HAP-1 (cell line): Measurements from ENCODE around the gene ANK2.

Experiments
- DNase-seq, 2 experiments: peaks; one replicate each; pipeline ENCODE4 v3.0.0-alpha.2; 2016 to 2020; ENCODE audit warnings: low spot score in 2 of 2
- H3K27me3 ChIP-seq: fragments of 250-450 bp; sonication (Bioruptor Pico); 2 replicates; pipeline ENCODE4 v1.5.1; 2020; ENCODE audit warnings: low read depth, mild to moderate bottlenecking, moderate library complexity
- H3K36me3 ChIP-seq: fragments of 250-450 bp; sonication (Bioruptor Pico); replicated peaks from 2 replicates; pipeline ENCODE4 v1.5.1; 2020; ENCODE audit warnings: mild to moderate bottlenecking
- H3K4me1 ChIP-seq: fragments of 250-450 bp; sonication (Bioruptor Pico); 2 replicates; pipeline ENCODE4 v1.5.1; 2020; ENCODE audit warnings: mild to moderate bottlenecking
- H3K4me3 ChIP-seq: fragments of 250-450 bp; sonication (Bioruptor Pico); 2 replicates; pipeline ENCODE4 v1.5.1; 2020; ENCODE audit warnings: mild to moderate bottlenecking, moderate library complexity
- H3K9me3 ChIP-seq: fragments of 250-450 bp; sonication (Bioruptor Pico); 2 replicates; pipeline ENCODE4 v1.5.1; 2020; ENCODE audit warnings: mild to moderate bottlenecking, moderate library complexity
- in situ Hi-C: fragments of 300-500 bp; cut with MboI; formaldehyde crosslinking; loops from 3 replicates; pipeline ENCODE4 v1.14.3; 2020; ENCODE audit warnings: low sequenced_read_pairs, inconsistent platforms, mixed read lengths

The ANK2 gene

GRCh38 chr4:113365377-113365776, 315.9 kb downstream of the ANK2 start:
- no peaks in the 10 kb centered on the region for H3K9me3 ChIP-seq
- no peak for DNase-seq
- H3K4me3 ChIP-seq, result no peak overlapping the region
- no peaks in the 10 kb centered on the region for H3K4me1 ChIP-seq
- no peaks in the 10 kb centered on the region for H3K27me3 ChIP-seq
- no peaks in the 10 kb centered on the region; the same call in 1 of the 2 replicates for H3K36me3 ChIP-seq
- in situ Hi-C loops, result no loop called here

- Histone ChIP-seq H3K36me3 (no peaks in the 10 kb centered on the region; the same call in 1 of the 2 replicates), H3K4me3 (no peak overlapping the region), H3K27me3 (no peaks in the 10 kb centered on the region), H3K9me3 (no peaks in the 10 kb centered on the region), H3K4me1 (no peaks in the 10 kb centered on the region)
- in situ Hi-C loops, result no loop called here
- DNase-seq, result no peak
Observed at GRCh38 chr4:113368056-113368455, 318.6 kb downstream of the ANK2 start.

- Histone ChIP-seq H3K27me3 (no peaks in the 10 kb centered on the region), H3K9me3 (no peaks in the 10 kb centered on the region), H3K4me1 (no peaks in the 10 kb centered on the region), H3K4me3 (no peak overlapping the region), H3K36me3 (no peaks in the 10 kb centered on the region; the same call in 1 of the 2 replicates)
- in situ Hi-C loops, result no loop called here
- DNase-seq, result no peak
Observed at GRCh38 chr4:113371111-113371510, 321.7 kb downstream of the ANK2 start.

- in situ Hi-C loops, result loop anchor here (25.0 kb wide), 1 partner anchor 1011 kb away; no protein-coding TSS in a partner anchor
- Histone ChIP-seq H3K36me3 (no peaks in the 10 kb centered on the region; the same call in 1 of the 2 replicates), H3K4me1 (peaks cover 14% of the 10 kb centered on the region), H3K9me3 (no peaks in the 10 kb centered on the region), H3K27me3 (no peaks in the 10 kb centered on the region), H3K4me3 (no peak overlapping the region)
- no peak for DNase-seq
Observed at GRCh38 chr4:113375964-113376666, 326.7 kb downstream of the ANK2 start.

DNA sequence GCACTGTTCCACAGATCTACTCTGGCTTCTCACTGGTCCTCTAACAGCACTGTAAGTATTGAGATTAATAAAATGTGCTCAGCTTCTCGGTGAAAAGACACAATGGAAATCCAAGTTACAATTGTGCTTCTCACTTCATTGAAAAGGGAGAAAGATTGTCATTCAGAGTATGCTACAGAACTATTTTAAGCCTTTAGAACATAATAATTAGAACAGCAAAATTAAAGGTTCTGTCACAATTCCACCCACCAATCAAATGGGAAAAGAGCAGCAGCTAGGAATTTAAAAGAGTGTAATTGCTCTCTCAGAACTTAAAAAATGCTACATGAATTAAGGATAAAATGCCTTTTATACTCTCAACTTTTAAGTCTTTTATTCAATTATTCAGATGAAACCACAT, 329.4 kb downstream of the ANK2 start:
- Histone ChIP-seq H3K27me3 (no peaks in the 10 kb centered on the region), H3K4me3 (no peak overlapping the region), H3K4me1 (peaks cover 27% of the 10 kb centered on the region), H3K9me3 (no peaks in the 10 kb centered on the region), H3K36me3 (no peaks in the 10 kb centered on the region)
- in situ Hi-C loops, result loop anchor here (25.0 kb wide), 1 partner anchor 1008 kb away; no protein-coding TSS in a partner anchor
- DNase-seq, result peak; percentile 20 to 68

DNA sequence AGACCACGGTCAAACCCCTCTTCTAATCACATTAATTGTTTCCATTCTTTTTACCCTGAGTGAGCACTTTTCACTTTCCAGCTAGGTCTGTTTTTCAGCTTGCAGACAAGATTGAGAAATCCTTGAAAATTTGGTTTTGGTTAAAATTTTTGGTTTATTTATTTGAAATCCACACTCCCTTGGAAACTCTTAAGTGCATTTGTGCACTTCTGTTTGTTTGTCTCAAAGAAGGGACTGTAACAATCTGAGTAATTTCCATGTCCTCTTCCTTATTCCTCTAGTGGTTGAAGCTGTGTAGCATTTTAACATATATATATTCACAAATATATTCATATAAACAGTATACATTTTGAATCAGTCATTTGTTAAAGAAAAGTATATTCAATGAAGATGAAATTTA, 333.3 kb downstream of the ANK2 start:
- H3K4me3 ChIP-seq, result no peak overlapping the region
- no peaks in the 10 kb centered on the region for H3K27me3 ChIP-seq
- no peaks in the 10 kb centered on the region for H3K36me3 ChIP-seq
- DNase-seq, result no peak
- H3K9me3 ChIP-seq, result no peaks in the 10 kb centered on the region
- in situ Hi-C loops, result loop anchor here (25.0 kb wide), 1 partner anchor 1005 kb away; no protein-coding TSS in a partner anchor
- H3K4me1 ChIP-seq, result peaks cover 33% of the 10 kb centered on the region

DNA sequence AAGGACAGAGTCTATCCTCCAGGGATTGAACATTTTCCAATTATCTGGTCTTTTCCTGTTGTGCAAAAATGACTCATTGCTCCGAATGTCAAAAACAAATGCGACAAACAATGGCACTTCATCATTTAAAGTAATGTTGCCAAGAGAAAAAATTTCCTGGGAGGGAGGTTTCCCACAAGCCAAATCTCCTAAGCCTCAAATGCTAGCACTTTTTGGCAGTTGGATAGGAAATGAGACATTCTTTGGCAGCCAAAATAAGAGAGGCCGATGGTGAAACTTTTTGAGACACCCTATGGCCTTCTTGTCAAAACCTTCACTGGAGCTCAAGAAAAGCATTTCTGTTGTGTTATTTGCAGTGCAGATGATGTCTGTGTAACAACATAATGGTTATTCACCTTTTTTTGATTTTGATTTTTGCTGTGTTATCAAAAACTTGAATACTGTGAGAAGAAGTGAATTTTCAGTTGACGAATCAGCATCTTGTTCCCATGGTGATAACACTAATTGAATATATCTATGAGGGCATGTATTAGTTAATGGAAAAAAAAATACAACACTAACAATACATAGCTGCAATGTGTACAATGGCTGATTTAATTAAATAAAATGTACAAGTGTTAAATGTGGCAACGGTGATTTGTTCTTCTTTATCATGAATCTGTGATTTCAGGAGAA, 333.8 kb downstream of the ANK2 start:
- Histone ChIP-seq H3K9me3 (no peaks in the 10 kb centered on the region), H3K4me1 (peaks cover 31% of the 10 kb centered on the region), H3K27me3 (no peaks in the 10 kb centered on the region), H3K36me3 (no peaks in the 10 kb centered on the region), H3K4me3 (no peak overlapping the region)
- in situ Hi-C loops, result loop anchor here (25.0 kb wide), 1 partner anchor 1004 kb away; no protein-coding TSS in a partner anchor
- DNase-seq, result peak in 1 of 2 experiments; percentile 49

- H3K4me3 ChIP-seq, result no peak overlapping the region
- H3K9me3 ChIP-seq, result no peaks in the 10 kb centered on the region
- no peak for DNase-seq
- no peaks in the 10 kb centered on the region for H3K27me3 ChIP-seq
- in situ Hi-C loops, result loop anchor here (25.0 kb wide), 1 partner anchor 1003 kb away; no protein-coding TSS in a partner anchor
- H3K36me3 ChIP-seq, result no peaks in the 10 kb centered on the region
- peaks cover 19% of the 10 kb centered on the region for H3K4me1 ChIP-seq
Observed at GRCh38 chr4:113384600-113384999, 335.1 kb downstream of the ANK2 start.

DNA sequence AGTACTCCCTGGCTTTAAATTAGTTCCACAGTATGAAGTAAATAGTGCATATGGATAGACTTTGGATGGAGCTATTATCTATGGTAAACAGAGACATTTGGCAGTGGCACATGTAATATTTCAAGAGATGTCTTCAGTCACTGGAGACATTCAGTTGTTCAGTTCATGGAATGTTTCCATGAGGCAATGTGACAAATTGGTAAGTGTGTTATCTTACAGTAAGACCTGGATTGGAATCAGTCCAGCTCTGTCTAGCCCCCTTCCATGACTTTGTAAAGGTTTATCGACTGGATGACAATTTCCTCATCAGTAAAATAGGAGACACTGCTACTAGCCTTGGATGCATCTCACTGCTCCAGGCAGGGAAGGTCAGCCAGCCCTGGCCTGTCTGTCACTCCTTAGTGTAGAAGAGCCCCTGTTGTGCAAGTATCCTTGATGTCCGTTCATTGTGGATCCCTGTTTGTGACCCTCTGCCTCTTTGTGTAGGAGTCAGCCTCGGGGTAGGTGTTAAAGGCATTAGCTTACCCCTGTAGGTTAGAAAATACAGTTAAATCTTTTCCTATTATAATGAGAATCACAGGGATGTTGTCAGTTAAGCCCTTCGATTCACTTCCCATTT, 335.9 kb downstream of the ANK2 start:
- Histone ChIP-seq H3K9me3 (no peaks in the 10 kb centered on the region), H3K36me3 (no peaks in the 10 kb centered on the region), H3K27me3 (no peaks in the 10 kb centered on the region), H3K4me1 (peaks cover 19% of the 10 kb centered on the region), H3K4me3 (no peak overlapping the region)
- DNase-seq, result no peak
- in situ Hi-C loops, result loop anchor here (25.0 kb wide), 1 partner anchor 1002 kb away; no protein-coding TSS in a partner anchor

DNA sequence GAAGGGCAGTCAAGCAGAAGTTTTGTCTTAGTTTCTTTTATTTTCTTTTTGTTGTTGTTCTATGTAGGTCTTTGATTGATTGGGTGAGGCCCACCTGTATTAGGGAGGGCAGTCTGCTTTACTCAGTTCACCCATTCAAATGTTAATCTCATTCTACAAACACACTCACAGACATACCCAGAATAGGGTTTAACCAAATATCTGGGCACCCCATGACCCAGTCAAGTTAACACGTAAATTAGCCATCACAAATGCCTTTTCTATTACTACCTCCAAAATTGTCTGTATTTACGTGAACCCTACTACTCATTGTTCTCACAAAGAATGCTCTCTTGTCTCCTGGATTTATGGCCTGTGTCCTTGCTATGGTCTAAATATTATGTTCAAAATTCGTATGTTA, 339.7 kb downstream of the ANK2 start:
- Histone ChIP-seq H3K4me1 (peaks cover 6% of the 10 kb centered on the region), H3K9me3 (no peaks in the 10 kb centered on the region), H3K27me3 (no peaks in the 10 kb centered on the region), H3K36me3 (no peaks in the 10 kb centered on the region), H3K4me3 (no peak overlapping the region)
- no peak for DNase-seq
- in situ Hi-C loops, result loop anchor here (25.0 kb wide), 1 partner anchor 998 kb away; no protein-coding TSS in a partner anchor

DNA sequence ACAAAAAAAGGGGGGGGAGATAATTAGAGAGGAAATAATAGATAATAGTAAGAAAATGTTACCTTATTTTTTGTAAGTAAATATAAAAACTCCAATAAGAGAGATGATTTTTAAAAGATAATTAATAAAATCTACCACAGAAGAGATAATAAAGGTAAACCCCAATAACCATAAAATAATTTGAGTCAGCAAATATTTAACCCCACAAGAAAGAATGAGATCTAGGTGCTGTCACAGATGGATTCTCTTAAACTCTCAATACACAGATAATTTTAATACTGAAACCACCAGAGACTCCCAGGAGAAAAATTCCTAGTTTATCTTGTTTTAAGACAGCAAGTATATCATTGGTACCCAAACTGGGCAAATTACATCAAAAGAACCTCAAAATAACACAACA, 341.4 kb downstream of the ANK2 start:
- in situ Hi-C loops, result loop anchor here (25.0 kb wide), 1 partner anchor 996 kb away; no protein-coding TSS in a partner anchor
- no peaks in the 10 kb centered on the region for H3K36me3 ChIP-seq
- H3K4me1 ChIP-seq, result peaks cover 3% of the 10 kb centered on the region; the same call in 1 of the 2 replicates
- no peaks in the 10 kb centered on the region for H3K9me3 ChIP-seq
- no peak overlapping the region for H3K4me3 ChIP-seq
- no peaks in the 10 kb centered on the region for H3K27me3 ChIP-seq
- no peak for DNase-seq

- Histone ChIP-seq H3K9me3 (no peaks in the 10 kb centered on the region), H3K36me3 (no peaks in the 10 kb centered on the region), H3K27me3 (no peaks in the 10 kb centered on the region), H3K4me1 (peaks cover 3% of the 10 kb centered on the region; the same call in 1 of the 2 replicates), H3K4me3 (no peak overlapping the region)
- DNase-seq, result no peak
- in situ Hi-C loops, result loop anchor here (25.0 kb wide), 1 partner anchor 993 kb away; no protein-coding TSS in a partner anchor
Observed at GRCh38 chr4:113394108-113394729, 344.8 kb downstream of the ANK2 start.
